HepG2 (cell line): ENCODE data around the gene TPD52L2. TPM values are rescaled to one million over a fixed set of nuclear protein-coding genes. Genes with fewer than 3 reads are reported as not detected.
A peak's percentile ranks its signal among the peaks of the same experiment; 100 is the strongest.

Experiments used
- ATAC-seq: fragments of 200-7000 bp; cut with Tn5 transposase; 3 replicates; pipeline ENCODE4 v1.9.1; 2020; ENCODE audit warnings: mild to moderate bottlenecking, moderate library complexity
- BruUV-seq: library from RNA; stranded (reverse); fragments of 400-500 nt; replicated peaks from 2 replicates; lab custom pipeline; 2021; lab: Mats Ljungman, UMichigan
- CTCF ChIA-PET: fragments of 300-600 bp; formaldehyde crosslinking; extraction: SDS; loops from one replicate; lab custom pipeline; 2021; ENCODE audit warnings: low total read pairs, inconsistent platforms, low intra/inter-chr PET ratio; lab: Yijun Ruan, JAX
- POLR2A ChIA-PET: fragments of 350-600 bp; sonication (Branson Sonifier 250); formaldehyde crosslinking; loops from one replicate; lab custom pipeline; 2020; ENCODE audit warnings: antibody characterized with exemption, inconsistent platforms; lab: Yijun Ruan, JAX
- DNase-seq: peaks from one replicate; pipeline ENCODE4 v3.0.0-alpha.2; 2015; ENCODE audit warnings: low spot score
- FAIRE-seq: peaks from 3 replicates; lab custom pipeline; 2011; peaks lifted over from hg19 to GRCh38; lab: Jason Lieb, UNC
- H2AFZ ChIP-seq: one replicate; pipeline ENCODE4 v1.6.1; 2011; ENCODE audit warnings: low read length, inconsistent platforms
- H3K27ac ChIP-seq: fragments of 300-600 bp; 3 replicates; pipeline ENCODE4 v1.8.0; 2011; ENCODE audit warnings: mixed run types, mild to moderate bottlenecking, mixed read lengths, low read length, inconsistent platforms; ENCODE audit not compliant: insufficient read depth; ENCODE audit errors: extremely low read length
- H3K27me3 ChIP-seq, 2 experiments: fragments of 200-600 bp in 1 of 2; 2 replicates in 1 of 2; 3 replicates in 1 of 2; pipeline versions ENCODE4 v1.6.0 to v1.8.0; 2011; ENCODE audit warnings: low read length in 2 of 2, mild to moderate bottlenecking in 2 of 2, moderate library complexity in 2 of 2, inconsistent platforms in 1 of 2; ENCODE audit not compliant: insufficient read depth in 2 of 2, control insufficient read depth in 1 of 2
- H3K36me3 ChIP-seq, 2 experiments: fragments of 200-600 bp in 1 of 2; replicated peaks in 1 of 2; 2 replicates in 1 of 2; 3 replicates in 1 of 2; pipeline versions ENCODE4 v1.5.1 to v1.8.0; 2011; ENCODE audit warnings: low read length in 2 of 2, inconsistent platforms in 1 of 2; ENCODE audit not compliant: insufficient read depth in 2 of 2, control insufficient read depth in 1 of 2
- H3K4me1 ChIP-seq: 2 replicates; pipeline ENCODE4 v1.5.1; 2012; ENCODE audit warnings: low read length, inconsistent platforms; ENCODE audit not compliant: insufficient read depth
- H3K4me2 ChIP-seq: 2 replicates; pipeline ENCODE4 v1.6.0; 2011; ENCODE audit warnings: low read depth, low read length, inconsistent platforms
- H3K4me3 ChIP-seq, 3 experiments: fragments of 200-600 bp in 1 of 3; sonication (generic), shearing (Covaris generic) in 1 of 3; replicated peaks in 1 of 3; 2 replicates each; pipeline ENCODE4 v1.5.1; 2011 to 2016; ENCODE audit warnings: low read length in 3 of 3, inconsistent platforms in 2 of 3, low read depth in 2 of 3, mild to moderate bottlenecking in 2 of 3, control low read depth in 1 of 3, mixed read lengths in 1 of 3; ENCODE audit not compliant: insufficient read depth in 1 of 3
- H3K79me2 ChIP-seq: one replicate; pipeline ENCODE4 v1.6.1; 2011; ENCODE audit warnings: low read length, inconsistent platforms; ENCODE audit not compliant: insufficient read depth
- H3K9ac ChIP-seq: 2 replicates; pipeline ENCODE4 v1.6.0; 2011; ENCODE audit warnings: mild to moderate bottlenecking, low read depth, low read length, inconsistent platforms; ENCODE audit not compliant: insufficient read depth
- H3K9me3 ChIP-seq: 2 replicates; pipeline ENCODE4 v1.5.1; 2012; ENCODE audit warnings: mild to moderate bottlenecking, low read length
- H4K20me1 ChIP-seq: 2 replicates; pipeline ENCODE4 v1.6.0; 2011; ENCODE audit warnings: inconsistent platforms, mild to moderate bottlenecking, low read length, moderate library complexity; ENCODE audit not compliant: insufficient read depth
- ADNP ChIP-seq: sonication (generic); formaldehyde crosslinking; IDR thresholded peaks from 2 replicates; pipeline ENCODE4 v1.4.0; 2020; ENCODE audit warnings: missing genetic modification reagents
- ATF7 ChIP-seq, 2 experiments: fragments of 450-650 bp in 1 of 2; sonication (generic) in 1 of 2; formaldehyde crosslinking in 1 of 2; IDR thresholded peaks; 2 replicates each; pipeline versions ENCODE4 v1.4.0 to v1.6.1; 2016 to 2020; ENCODE audit warnings: antibody characterized with exemption in 1 of 2, mild to moderate bottlenecking in 1 of 2, missing genetic modification reagents in 1 of 2
- CBX1 ChIP-seq: IDR thresholded peaks from one replicate; pipeline ENCODE4 v1.6.1; 2016; ENCODE audit warnings: antibody characterized with exemption, low read depth
- DR1 ChIP-seq: sonication (generic); formaldehyde crosslinking; IDR thresholded peaks from 2 replicates; pipeline ENCODE4 v1.8.0; 2021; ENCODE audit warnings: mild to moderate bottlenecking, missing genetic modification reagents, inconsistent platforms
- NCOA5 ChIP-seq: sonication (generic); formaldehyde crosslinking; IDR thresholded peaks from 2 replicates; pipeline ENCODE4 v1.4.0; 2020; ENCODE audit warnings: missing genetic modification reagents
- RAD51 ChIP-seq: fragments of 450-650 bp; IDR thresholded peaks from 2 replicates; pipeline ENCODE4 v1.6.1; 2016; ENCODE audit warnings: borderline replicate concordance
- ZMYM2 ChIP-seq: sonication (generic); formaldehyde crosslinking; IDR thresholded peaks from 2 replicates; pipeline ENCODE4 v1.8.0; 2022; ENCODE audit warnings: mild to moderate bottlenecking, missing genetic modification reagents
- ZNF3 ChIP-seq: IDR thresholded peaks from 2 replicates; pipeline ENCODE4 v1.7.0; 2017; ENCODE audit warnings: inconsistent platforms
- ZNF546 ChIP-seq: sonication (generic); formaldehyde crosslinking; conservative IDR thresholded peaks from 2 replicates; pipeline ENCODE4 v1.8.1; 2023; ENCODE audit warnings: mild to moderate bottlenecking, missing genetic modification reagents
- ZNF564 ChIP-seq: sonication (generic); formaldehyde crosslinking; IDR thresholded peaks from 2 replicates; pipeline ENCODE4 v1.8.1; 2023; ENCODE audit warnings: mild to moderate bottlenecking, missing genetic modification reagents
- ZNF768 ChIP-seq: sonication (generic); formaldehyde crosslinking; IDR thresholded peaks from 2 replicates; pipeline ENCODE4 v1.4.0; 2020; ENCODE audit warnings: missing genetic modification reagents
- ZNF782 ChIP-seq: sonication (generic); formaldehyde crosslinking; IDR thresholded peaks from 2 replicates; pipeline ENCODE4 v1.4.0; 2020; ENCODE audit warnings: missing genetic modification reagents, mild to moderate bottlenecking, borderline replicate concordance
- WGBS: methylation state at CpG from one replicate; pipeline ENCODE4 v1.1.6; 2017; ENCODE audit warnings: low lambda C conversion rate; 5-methylcytosine and 5-hydroxymethylcytosine counted together
- in situ Hi-C: cut with HindIII; loops from 2 replicates; pipeline ENCODE4 v1.10.0; 2017; ENCODE audit warnings: low pct_unique_long_range_greater_than_20kb; ENCODE audit not compliant: extremely low pct_ligation_motif_present
- intact Hi-C: fragments of 100-400 bp; cut with micrococcal nuclease; formaldehyde crosslinking; loops from one replicate; pipeline ENCODE4 v1.10.0; 2022; ENCODE audit not compliant: unreplicated experiment
- polyA plus RNA-seq, 8 experiments: library from polyadenylated mRNA; depleted of rRNA in 3 of 8; stranded (reverse) in 7 of 8; unstranded in 1 of 8; fragments of >200 nt; fragmentation: Illumina TruSeq in 4 of 8; extraction: Trizol in 4 of 8; gene quantifications; 2 replicates each; pipeline versions ENCODE4 v1.2.1 to v1.2.3, GENCODE V29; 2011 to 2016; ENCODE audit warnings: low read depth in 4 of 8, missing spikeins in 1 of 8, mixed read lengths in 1 of 8; ENCODE audit not compliant: insufficient read depth in 1 of 8
- total RNA-seq, 5 experiments: library from RNA; depleted of rRNA; stranded (reverse); fragments of >200 nt; fragmentation: Illumina TruSeq; extraction: Trizol; gene quantifications; 2 replicates each; pipeline ENCODE4 v1.2.3, GENCODE V29; 2016; ENCODE audit warnings: low read depth in 1 of 5
- TF ChIP-seq, protein P1 (sequence below): sonication (generic); formaldehyde crosslinking; IDR thresholded peaks from 2 replicates; pipeline ENCODE4 v1.4.0; 2020; ENCODE audit warnings: missing genetic modification reagents, borderline replicate concordance
- TF ChIP-seq, protein P2 (sequence below): sonication (generic); formaldehyde crosslinking; IDR thresholded peaks from 2 replicates; pipeline ENCODE4 v1.4.0; 2020; ENCODE audit warnings: mild to moderate bottlenecking, low read depth, missing genetic modification reagents
- TF ChIP-seq, protein P3 (sequence below): IDR thresholded peaks from 2 replicates; pipeline ENCODE4 v1.6.1; 2016; ENCODE audit warnings: missing genetic modification reagents, missing compliant biosample characterization
- TF ChIP-seq, protein P4 (sequence below): sonication (generic); formaldehyde crosslinking; IDR thresholded peaks from 2 replicates; pipeline ENCODE4 v1.5.1; 2020; ENCODE audit warnings: missing genetic modification reagents, mild to moderate bottlenecking, borderline replicate concordance
- TF ChIP-seq, protein P5 (sequence below): sonication (generic); formaldehyde crosslinking; IDR thresholded peaks from 2 replicates; pipeline ENCODE4 v1.4.0; 2020; ENCODE audit warnings: mild to moderate bottlenecking, missing genetic modification reagents

Gene TPD52L2
- total and polyA plus RNA-seq, 2 of the 13 experiments (the other 11 are each of a cell fraction or from before 2014, with no cell fraction given), result 156 to 184 TPM

GRCh38 chr20:63926298-63926697 lies 61.2 kb downstream of the TPD52L2 start:
- intact Hi-C loops (no loop called here), in situ Hi-C loops (no loop called here)
- peak; percentile 78 for FAIRE-seq
- TF ChIP-seq ZNF564 (CRISPR knock-in tag) (no peak), RAD51 (no peak), NCOA5 (CRISPR knock-in tag) (no peak), ZNF3 (CRISPR knock-in tag) (no peak), ADNP (CRISPR knock-in tag) (no peak), ATF7 (IDR thresholded peaks at IDR 0.05) (no peak), ATF7 (CRISPR knock-in tag; IDR thresholded peaks at IDR 0.05) (no peak), ZNF546 (CRISPR knock-in tag) (no peak), ZMYM2 (CRISPR knock-in tag) (no peak), ZNF782 (CRISPR knock-in tag) (no peak), CBX1 (no peak), ZNF768 (CRISPR knock-in tag) (no peak), DR1 (CRISPR knock-in tag) (no peak)
- TF ChIP-seq, protein P1, sequence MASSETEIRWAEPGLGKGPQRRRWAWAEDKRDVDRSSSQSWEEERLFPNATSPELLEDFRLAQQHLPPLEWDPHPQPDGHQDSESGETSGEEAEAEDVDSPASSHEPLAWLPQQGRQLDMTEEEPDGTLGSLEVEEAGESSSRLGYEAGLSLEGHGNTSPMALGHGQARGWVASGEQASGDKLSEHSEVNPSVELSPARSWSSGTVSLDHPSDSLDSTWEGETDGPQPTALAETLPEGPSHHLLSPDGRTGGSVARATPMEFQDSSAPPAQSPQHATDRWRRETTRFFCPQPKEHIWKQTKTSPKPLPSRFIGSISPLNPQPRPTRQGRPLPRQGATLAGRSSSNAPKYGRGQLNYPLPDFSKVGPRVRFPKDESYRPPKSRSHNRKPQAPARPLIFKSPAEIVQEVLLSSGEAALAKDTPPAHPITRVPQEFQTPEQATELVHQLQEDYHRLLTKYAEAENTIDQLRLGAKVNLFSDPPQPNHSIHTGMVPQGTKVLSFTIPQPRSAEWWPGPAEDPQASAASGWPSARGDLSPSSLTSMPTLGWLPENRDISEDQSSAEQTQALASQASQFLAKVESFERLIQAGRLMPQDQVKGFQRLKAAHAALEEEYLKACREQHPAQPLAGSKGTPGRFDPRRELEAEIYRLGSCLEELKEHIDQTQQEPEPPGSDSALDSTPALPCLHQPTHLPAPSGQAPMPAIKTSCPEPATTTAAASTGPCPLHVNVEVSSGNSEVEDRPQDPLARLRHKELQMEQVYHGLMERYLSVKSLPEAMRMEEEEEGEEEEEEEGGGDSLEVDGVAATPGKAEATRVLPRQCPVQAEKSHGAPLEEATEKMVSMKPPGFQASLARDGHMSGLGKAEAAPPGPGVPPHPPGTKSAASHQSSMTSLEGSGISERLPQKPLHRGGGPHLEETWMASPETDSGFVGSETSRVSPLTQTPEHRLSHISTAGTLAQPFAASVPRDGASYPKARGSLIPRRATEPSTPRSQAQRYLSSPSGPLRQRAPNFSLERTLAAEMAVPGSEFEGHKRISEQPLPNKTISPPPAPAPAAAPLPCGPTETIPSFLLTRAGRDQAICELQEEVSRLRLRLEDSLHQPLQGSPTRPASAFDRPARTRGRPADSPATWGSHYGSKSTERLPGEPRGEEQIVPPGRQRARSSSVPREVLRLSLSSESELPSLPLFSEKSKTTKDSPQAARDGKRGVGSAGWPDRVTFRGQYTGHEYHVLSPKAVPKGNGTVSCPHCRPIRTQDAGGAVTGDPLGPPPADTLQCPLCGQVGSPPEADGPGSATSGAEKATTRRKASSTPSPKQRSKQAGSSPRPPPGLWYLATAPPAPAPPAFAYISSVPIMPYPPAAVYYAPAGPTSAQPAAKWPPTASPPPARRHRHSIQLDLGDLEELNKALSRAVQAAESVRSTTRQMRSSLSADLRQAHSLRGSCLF (CRISPR knock-in tag), result no peak
- TF ChIP-seq, protein P2, sequence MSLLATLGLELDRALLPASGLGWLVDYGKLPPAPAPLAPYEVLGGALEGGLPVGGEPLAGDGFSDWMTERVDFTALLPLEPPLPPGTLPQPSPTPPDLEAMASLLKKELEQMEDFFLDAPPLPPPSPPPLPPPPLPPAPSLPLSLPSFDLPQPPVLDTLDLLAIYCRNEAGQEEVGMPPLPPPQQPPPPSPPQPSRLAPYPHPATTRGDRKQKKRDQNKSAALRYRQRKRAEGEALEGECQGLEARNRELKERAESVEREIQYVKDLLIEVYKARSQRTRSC (CRISPR knock-in tag), result no peak
- TF ChIP-seq, protein P3, sequence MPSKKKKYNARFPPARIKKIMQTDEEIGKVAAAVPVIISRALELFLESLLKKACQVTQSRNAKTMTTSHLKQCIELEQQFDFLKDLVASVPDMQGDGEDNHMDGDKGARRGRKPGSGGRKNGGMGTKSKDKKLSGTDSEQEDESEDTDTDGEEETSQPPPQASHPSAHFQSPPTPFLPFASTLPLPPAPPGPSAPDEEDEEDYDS (CRISPR knock-in tag), result no peak
- TF ChIP-seq, protein P4, sequence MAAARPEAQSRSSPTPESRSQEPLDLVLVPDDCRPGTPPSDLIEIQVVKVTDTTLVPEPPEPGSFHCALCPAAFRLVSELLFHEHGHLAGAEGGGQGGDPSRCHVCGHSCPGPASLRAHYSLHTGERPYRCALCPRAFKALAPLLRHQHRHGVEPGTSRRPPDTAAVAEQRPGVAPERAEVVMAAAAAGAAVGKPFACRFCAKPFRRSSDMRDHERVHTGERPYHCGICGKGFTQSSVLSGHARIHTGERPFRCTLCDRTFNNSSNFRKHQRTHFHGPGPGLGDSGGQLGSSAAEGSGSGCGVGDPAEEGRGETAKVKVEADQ (CRISPR knock-in tag), result no peak
- TF ChIP-seq, protein P5, sequence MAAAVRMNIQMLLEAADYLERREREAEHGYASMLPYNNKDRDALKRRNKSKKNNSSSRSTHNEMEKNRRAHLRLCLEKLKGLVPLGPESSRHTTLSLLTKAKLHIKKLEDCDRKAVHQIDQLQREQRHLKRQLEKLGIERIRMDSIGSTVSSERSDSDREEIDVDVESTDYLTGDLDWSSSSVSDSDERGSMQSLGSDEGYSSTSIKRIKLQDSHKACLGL, result no peak
- no peak for ATAC-seq
- no TSS peak for BruUV-seq
- no peaks in the 10 kb centered on the region for H3K4me1 ChIP-seq
- no peak overlapping the region for H3K4me2 ChIP-seq
- H3K36me3 ChIP-seq, result peaks cover 44 to 53% of the 10 kb centered on the region in 2 experiments
- H2AFZ ChIP-seq, result no peak overlapping the region
- H3K79me2 ChIP-seq, result peaks cover 22% of the 10 kb centered on the region
- no peak overlapping the region for H3K4me3 ChIP-seq
- no peaks in the 10 kb centered on the region for H3K9me3 ChIP-seq
- ChIA-PET POLR2A (no interaction called here), CTCF (no interaction called here)
- H3K27ac ChIP-seq, result no peak overlapping the region
- H4K20me1 ChIP-seq, result peaks cover 3% of the 10 kb centered on the region; the same call in 1 of the 2 replicates
- no peak overlapping the region for H3K9ac ChIP-seq
- H3K27me3 ChIP-seq, result no peaks in the 10 kb centered on the region
- 94% methylated on average over 8 of the region's 8 CpGs for WGBS
- no peak for DNase-seq
